Measurements from ENCODE around the gene ADGRB3. TPM values are rescaled to one million over a fixed set of nuclear protein-coding genes. Genes with fewer than 3 reads are reported as not detected.

Gene ADGRB3
- total RNA-seq, 2 experiments from 2014 or later: not detected

DNA sequence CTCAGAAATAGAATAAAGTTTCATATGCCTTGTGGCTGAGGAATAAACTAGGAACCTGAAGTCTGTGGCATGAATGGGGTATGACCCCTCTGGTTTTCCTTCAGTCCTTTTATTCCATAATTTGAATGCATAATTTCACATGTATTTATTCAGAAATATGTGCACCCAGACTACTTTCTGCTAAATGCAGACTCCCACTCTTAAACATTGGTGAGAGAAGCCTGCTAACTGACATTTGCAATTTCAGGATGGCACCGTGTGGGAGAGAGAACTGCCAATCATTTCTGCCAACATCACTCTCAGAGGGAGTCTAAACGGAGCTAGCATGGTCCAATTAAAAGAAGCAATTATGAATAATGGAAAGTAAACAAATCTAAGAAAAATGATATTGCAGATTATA lies 141.3 kb downstream of the ADGRB3 start:
- CTCF ChIA-PET (ENCODE audit: unreplicated experiment): no interaction called here
- no peaks in the 10 kb centered on the region for H4K20me1 ChIP-seq (ENCODE audit: insufficient read depth, low read length)
- H3K4me3 ChIP-seq (ENCODE audit: low read depth, low read length, poor library complexity, severe bottlenecking): no peak overlapping the region
- BruUV-seq (replicated peaks): no TSS peak
- TF ChIP-seq CTCF (conservative IDR thresholded peaks at IDR 0.05; ENCODE audit: low read length): no peak
- no peak for TF ChIP-seq EZH2phosphoT487 (IDR thresholded peaks at IDR 0.05; ENCODE audit: borderline replicate concordance, low read depth, low read length)
- H3K4me2 ChIP-seq (ENCODE audit: low read length): no peak overlapping the region
- H3K79me2 ChIP-seq (ENCODE audit: insufficient read depth, low read depth, low read length): no peaks in the 10 kb centered on the region
- H2AFZ ChIP-seq (ENCODE audit: low read length): no peak overlapping the region
- H3K4me1 ChIP-seq (ENCODE audit: insufficient read depth, low read length, poor library complexity, severe bottlenecking): no peaks in the 10 kb centered on the region
- no peaks in the 10 kb centered on the region for H3K9me2 ChIP-seq (ENCODE audit: insufficient read depth, low read length)
- intact Hi-C loops (cut with micrococcal nuclease; ENCODE audit: unreplicated experiment): no loop called here
- H3K36me3 ChIP-seq (ENCODE audit: insufficient read depth, low read length): no peaks in the 10 kb centered on the region
- H3K27ac ChIP-seq (ENCODE audit: low read depth, low read length, poor library complexity, severe bottlenecking): no peak overlapping the region
- POLR2A ChIA-PET: no interaction called here
- no peaks in the 10 kb centered on the region for H3K9me3 ChIP-seq (ENCODE audit: low read length)
- no peak for DNase-seq (ENCODE audit: low spot score)

DNA sequence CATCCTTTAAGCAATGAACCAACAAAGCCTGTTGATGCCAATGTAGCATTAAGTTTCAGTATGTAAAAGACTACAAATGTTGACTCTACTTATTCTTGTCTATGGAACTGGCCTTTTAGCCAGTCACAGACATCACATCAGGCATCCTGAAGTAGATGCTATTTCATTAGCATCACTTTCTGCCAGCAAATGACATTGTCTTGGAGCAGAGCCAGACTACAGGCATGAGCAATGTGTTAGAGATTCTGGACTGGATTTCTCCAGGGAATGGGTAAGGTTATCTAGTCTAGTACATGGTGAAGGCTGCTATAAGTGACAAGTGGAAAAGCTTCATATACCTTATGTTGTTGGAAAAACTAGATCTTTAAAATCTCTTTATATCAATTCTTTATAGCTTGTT lies 142.9 kb downstream of the ADGRB3 start:
- TF ChIP-seq EZH2phosphoT487 (IDR thresholded peaks at IDR 0.05; ENCODE audit: borderline replicate concordance, low read depth, low read length): no peak
- TF ChIP-seq CTCF (conservative IDR thresholded peaks at IDR 0.05; ENCODE audit: low read length): no peak
- intact Hi-C loops (cut with micrococcal nuclease; ENCODE audit: unreplicated experiment): no loop called here
- no TSS peak for BruUV-seq (replicated peaks)
- H3K79me2 ChIP-seq (ENCODE audit: insufficient read depth, low read depth, low read length): no peaks in the 10 kb centered on the region
- no peaks in the 10 kb centered on the region for H3K9me2 ChIP-seq (ENCODE audit: insufficient read depth, low read length)
- no peaks in the 10 kb centered on the region for H3K4me1 ChIP-seq (ENCODE audit: insufficient read depth, low read length, poor library complexity, severe bottlenecking)
- ChIA-PET POLR2A (no interaction called here), CTCF (ENCODE audit: unreplicated experiment) (no interaction called here)
- H4K20me1 ChIP-seq (ENCODE audit: insufficient read depth, low read length): no peaks in the 10 kb centered on the region
- no peak overlapping the region for H3K27ac ChIP-seq (ENCODE audit: low read depth, low read length, poor library complexity, severe bottlenecking)
- no peaks in the 10 kb centered on the region for H3K36me3 ChIP-seq (ENCODE audit: insufficient read depth, low read length)
- H3K4me3 ChIP-seq (ENCODE audit: low read depth, low read length, poor library complexity, severe bottlenecking): no peak overlapping the region
- no peak overlapping the region for H3K4me2 ChIP-seq (ENCODE audit: low read length)
- no peak for DNase-seq (ENCODE audit: low spot score)
- H3K9me3 ChIP-seq (ENCODE audit: low read length): no peaks in the 10 kb centered on the region
- H2AFZ ChIP-seq (ENCODE audit: low read length): no peak overlapping the region

GRCh38 chr6:68778356-68779020 lies 143.4 kb downstream of the ADGRB3 start:
- no peaks in the 10 kb centered on the region for H3K79me2 ChIP-seq (ENCODE audit: insufficient read depth, low read depth, low read length)
- H3K9me3 ChIP-seq (ENCODE audit: low read length): no peaks in the 10 kb centered on the region
- H2AFZ ChIP-seq (ENCODE audit: low read length): no peak overlapping the region
- TF ChIP-seq EZH2phosphoT487 (IDR thresholded peaks at IDR 0.05; ENCODE audit: borderline replicate concordance, low read depth, low read length): no peak
- peak; percentile 59 for TF ChIP-seq CTCF (conservative IDR thresholded peaks at IDR 0.05; ENCODE audit: low read length)
- H4K20me1 ChIP-seq (ENCODE audit: insufficient read depth, low read length): no peaks in the 10 kb centered on the region
- peak; percentile 5 for DNase-seq (ENCODE audit: low spot score)
- no peaks in the 10 kb centered on the region for H3K9me2 ChIP-seq (ENCODE audit: insufficient read depth, low read length)
- POLR2A ChIA-PET: no interaction called here
- H3K4me2 ChIP-seq (ENCODE audit: low read length): no peak overlapping the region
- BruUV-seq (replicated peaks): no TSS peak
- intact Hi-C loops (cut with micrococcal nuclease; ENCODE audit: unreplicated experiment): no loop called here
- H3K27ac ChIP-seq (ENCODE audit: low read depth, low read length, poor library complexity, severe bottlenecking): no peak overlapping the region
- CTCF ChIA-PET (ENCODE audit: unreplicated experiment): no interaction called here
- no peak overlapping the region for H3K4me3 ChIP-seq (ENCODE audit: low read depth, low read length, poor library complexity, severe bottlenecking)
- H3K4me1 ChIP-seq (ENCODE audit: insufficient read depth, low read length, poor library complexity, severe bottlenecking): no peaks in the 10 kb centered on the region
- H3K36me3 ChIP-seq (ENCODE audit: insufficient read depth, low read length): no peaks in the 10 kb centered on the region

Measured in OCI-LY7 (cell line).